Right renal cortex interstitium (tissue), 3 donors: ENCODE results near the gene ZBTB39. TPM values are rescaled to one million over a fixed set of nuclear protein-coding genes. Genes with fewer than 3 reads are reported as not detected.

Experiments
- DNase-seq, 3 donors: peaks; one replicate each; pipeline ENCODE4 v3.0.0-alpha.2; 2013; ENCODE audit warnings: low read depth in 3 of 3, low spot score in 2 of 3
- polyA plus RNA-seq, 3 donors: library from polyadenylated mRNA; unstranded; fragments of 120-200 nt; gene quantifications; one replicate each; pipeline ENCODE4 v1.2.1, GENCODE V29; 2013; ENCODE audit not compliant: insufficient read length in 3 of 3

Gene ZBTB39
- polyA plus RNA-seq, 3 donors: 11.9 to 13.0 (median 12.4) TPM

DNA sequence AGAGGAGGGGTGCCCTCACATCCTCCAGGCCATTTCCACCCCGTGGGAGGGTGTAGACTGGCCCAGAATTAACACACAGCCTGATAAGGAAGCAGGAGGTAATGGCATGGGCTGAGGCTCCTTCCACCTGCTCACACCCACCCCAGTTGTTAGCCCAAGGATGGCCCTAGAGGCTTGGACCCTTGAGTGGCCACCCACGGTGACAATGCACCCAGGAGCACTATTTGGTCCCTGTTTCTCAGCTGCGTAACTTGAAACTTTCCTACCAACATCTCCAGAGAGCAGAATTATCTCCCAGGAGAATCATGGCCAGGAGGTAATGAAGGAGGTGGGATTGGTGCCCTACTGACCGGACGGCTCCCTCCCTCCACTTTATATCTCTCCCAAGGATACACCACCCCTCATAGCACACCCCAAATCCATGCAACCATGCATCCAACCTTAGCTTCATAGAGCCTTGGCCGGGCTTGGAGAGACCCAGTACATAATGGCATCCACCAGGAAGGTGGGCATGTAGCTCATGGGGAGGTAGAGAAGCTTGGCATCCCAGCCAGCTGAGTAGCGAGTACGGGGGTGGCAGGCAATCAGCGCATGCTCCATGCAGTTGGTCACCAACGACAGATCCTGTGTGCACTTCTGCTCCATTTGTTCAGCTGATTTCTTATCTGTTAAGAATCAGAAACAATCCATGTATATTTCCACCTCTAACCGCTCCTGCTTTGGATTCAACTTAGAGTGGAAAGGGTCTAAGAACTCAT is 54.6 kb downstream of the ZBTB39 start:
- no peak for DNase-seq

DNA sequence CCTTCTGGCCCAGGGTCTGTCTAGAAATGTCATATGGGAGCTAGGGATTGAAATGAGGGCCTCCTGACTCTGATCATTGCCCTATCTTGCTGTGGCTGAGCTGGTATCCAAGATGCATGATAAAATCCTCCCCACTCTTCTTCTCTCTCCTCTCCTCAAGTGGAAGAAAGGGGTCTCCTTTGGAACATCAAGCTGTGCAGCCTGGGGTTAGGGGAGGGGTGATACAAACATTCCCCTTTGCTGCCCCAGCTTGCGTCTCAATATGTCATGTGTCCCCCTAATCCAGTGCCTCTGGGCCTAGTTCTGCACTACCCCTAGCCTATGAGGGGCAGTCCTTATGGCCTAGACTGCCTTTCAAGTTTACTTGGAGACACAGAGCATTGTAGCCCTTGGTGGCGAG is 57.5 kb downstream of the ZBTB39 start:
- DNase-seq: no peak

Other genes starting within 250 kb of the ZBTB39 start
- 1 to 10 TPM; 1.0 to 1.5 (median 1.4) TPM for gene HSD17B6, start 243.2 kb downstream of the ZBTB39 start, polyA plus RNA-seq
- gene SDR9C7, start 72.1 kb downstream of the ZBTB39 start, polyA plus RNA-seq: under 1 TPM in 2 of 3 donors, not detected in 1; 0.07 to 0.11 TPM
- gene RDH16, start 48.9 kb downstream of the ZBTB39 start, polyA plus RNA-seq: under 1 TPM; 0.28 to 0.68 (median 0.37) TPM
- 1 to 10 TPM in 1 of 3 donors, under 1 TPM in 2; 0.54 to 1.4 (median 0.75) TPM for gene TAC3, start 10.0 kb upstream of the ZBTB39 start, polyA plus RNA-seq
- gene MYO1A, start 43.6 kb upstream of the ZBTB39 start, polyA plus RNA-seq: under 1 TPM; 0.10 to 0.25 (median 0.11) TPM
- gene NEMP1, start 72.2 kb upstream of the ZBTB39 start, polyA plus RNA-seq: 10 to 100 TPM; 22.5 to 24.8 (median 23.6) TPM
- gene NAB2, start 82.6 kb upstream of the ZBTB39 start, polyA plus RNA-seq: 10 to 100 TPM; 40.7 to 43.4 (median 42.4) TPM
- 100 to 1,000 TPM in 1 of 3 donors, 10 to 100 TPM in 2; 89.6 to 106 (median 99.2) TPM for gene STAT6, start 104.8 kb upstream of the ZBTB39 start, polyA plus RNA-seq
- 10 to 100 TPM; 58.5 to 69.2 (median 60.0) TPM for gene LRP1, start 121.9 kb upstream of the ZBTB39 start, polyA plus RNA-seq
- under 1 TPM in 1 of 3 donors, not detected in 2; 0.44 TPM for gene LRP1-AS, start 141.1 kb upstream of the ZBTB39 start, polyA plus RNA-seq
- gene NXPH4, start 210.2 kb upstream of the ZBTB39 start, polyA plus RNA-seq: 1 to 10 TPM; 2.4 to 3.7 (median 2.5) TPM
- gene SHMT2, start 223.2 kb upstream of the ZBTB39 start, polyA plus RNA-seq: 10 to 100 TPM; 66.0 to 79.2 (median 72.7) TPM
- gene STAC3, start 244.6 kb upstream of the ZBTB39 start, polyA plus RNA-seq: 1 to 10 TPM; 2.5 to 4.2 (median 3.3) TPM